HG02840 (cell line): ENCODE results near the gene APPL2.

Experiments used
- ATAC-seq: cut with Tn5 transposase; IDR thresholded peaks from one replicate; pipeline ENCODE4 v1.9.1; 2021; ENCODE audit warnings: mild to moderate bottlenecking, moderate library complexity, moderate number of reproducible peaks; ENCODE audit not compliant: unreplicated experiment, low FRiP score

The APPL2 gene

DNA sequence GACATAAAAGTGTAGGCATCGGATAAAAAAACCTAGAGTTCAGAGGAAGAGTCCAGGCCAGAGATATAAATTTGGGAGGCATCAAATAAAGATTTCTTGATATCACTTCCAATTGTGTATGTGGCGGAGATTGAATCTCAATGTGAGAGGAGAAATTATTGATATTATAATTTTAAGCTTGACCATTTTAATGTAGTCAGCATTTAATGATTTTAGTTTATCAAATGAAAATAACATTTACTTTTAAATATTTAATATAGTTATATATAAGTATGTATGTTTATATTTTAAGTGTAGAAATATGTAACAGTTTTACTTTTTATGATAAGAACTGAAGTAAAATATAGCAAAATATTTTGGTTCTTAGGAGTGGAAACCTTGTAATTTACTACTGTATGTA, 79.7 kb downstream of the APPL2 start:
- no peak for ATAC-seq

DNA sequence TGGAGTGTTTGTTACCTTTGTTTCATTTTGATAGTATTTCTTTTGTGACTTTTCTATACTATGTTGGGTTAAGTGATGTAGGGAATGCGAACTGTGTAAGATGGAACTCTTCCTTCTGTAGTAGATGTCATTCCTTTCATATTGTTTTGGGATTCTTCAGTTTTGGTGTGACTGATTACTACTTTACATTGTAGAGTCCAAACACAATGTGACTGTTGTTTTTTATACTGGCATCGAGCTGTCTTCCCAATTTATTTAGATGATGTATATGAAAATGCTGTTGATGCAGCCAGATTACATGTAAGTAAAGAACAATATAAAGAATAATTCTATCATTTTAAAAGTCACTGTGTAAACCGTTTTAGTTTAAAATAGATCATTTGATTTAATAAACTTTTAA, 93.7 kb downstream of the APPL2 start:
- no peak for ATAC-seq

DNA sequence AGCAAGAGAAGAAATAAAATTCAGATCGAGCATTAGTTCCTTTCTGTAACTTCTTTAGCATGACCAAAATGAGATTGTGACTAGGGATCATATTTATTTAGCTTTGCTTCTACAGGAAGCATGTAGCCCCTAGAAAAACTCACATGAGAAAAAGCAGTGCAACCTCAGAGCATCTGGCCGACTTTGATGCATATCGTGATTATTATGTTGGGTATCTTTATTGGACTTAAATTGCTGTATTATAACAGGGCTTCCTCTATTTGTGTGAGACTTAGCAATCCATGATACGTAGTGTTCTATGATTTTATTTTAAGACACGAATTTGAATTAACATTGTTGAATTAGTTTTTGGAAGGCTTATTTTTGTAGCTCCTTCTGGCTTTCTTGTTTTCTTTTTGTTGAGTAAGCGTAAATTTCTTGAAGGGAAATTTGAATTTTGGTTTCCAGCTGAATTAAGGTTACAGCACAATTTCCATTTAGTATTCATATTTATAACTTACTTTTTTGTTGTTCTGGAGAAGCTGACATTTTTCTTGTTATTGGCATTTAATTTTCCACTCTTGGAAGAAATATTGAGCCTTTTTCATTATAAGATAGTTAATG, 94.6 kb downstream of the APPL2 start:
- ATAC-seq = no peak

DNA sequence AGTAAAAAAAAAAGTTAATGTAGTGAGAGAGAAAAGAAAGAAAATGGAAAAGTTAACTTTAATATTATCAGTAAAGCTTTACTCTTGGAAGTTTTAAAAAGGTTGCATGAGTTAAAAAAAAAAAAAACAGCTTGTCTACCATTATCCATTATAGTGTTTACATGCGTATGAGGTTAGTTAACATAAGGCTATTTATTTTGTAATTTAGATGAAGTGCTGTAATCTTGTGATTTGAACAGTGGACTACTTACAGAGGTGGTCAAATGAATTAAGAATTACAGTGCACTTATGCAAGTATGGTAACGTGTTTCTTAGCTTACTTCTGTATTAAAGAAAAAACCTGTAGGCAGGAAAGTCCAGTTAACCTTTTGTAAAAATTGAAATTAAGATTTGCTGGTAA, 97.7 kb downstream of the APPL2 start:
- ATAC-seq = no peak
